ENCODE results near the gene WDR62.

DNA sequence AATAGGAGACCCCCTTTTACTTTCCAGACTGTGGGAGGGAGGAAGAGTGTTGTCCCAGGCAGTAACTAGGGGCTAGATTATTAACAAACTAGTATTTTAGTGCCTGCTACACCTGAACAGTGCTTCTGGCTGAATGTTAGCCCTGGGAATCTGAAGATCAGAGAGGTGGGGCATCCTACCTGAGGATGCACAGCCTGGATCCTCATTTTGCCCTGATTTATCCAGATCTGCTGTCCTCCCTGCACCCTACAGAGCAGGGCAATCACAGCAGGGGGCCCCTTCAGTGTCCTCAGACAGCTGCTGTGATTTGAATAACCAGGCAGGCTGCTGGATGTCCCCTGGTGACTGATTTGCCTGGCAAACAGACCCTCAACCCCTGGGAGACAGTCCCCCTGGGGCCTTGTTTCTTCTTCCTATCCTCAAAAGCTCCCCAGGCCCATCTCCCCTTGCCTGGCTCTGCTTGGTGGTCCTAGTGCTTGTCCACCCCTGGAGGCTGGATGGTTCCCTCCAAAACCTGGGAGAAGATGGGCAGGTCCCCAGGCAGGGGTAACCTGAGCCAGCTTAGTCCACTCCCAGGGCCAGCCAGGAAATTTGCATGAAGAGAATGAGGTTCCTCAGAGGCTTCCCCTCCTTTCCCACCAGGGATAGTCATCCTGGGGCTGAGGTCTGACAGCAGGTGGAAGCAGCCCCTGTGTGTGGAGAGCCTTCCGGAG is 55.9 kb downstream of the WDR62 start, which contains the start of gene OVOL3:
- TF ChIP-seq, protein P1, sequence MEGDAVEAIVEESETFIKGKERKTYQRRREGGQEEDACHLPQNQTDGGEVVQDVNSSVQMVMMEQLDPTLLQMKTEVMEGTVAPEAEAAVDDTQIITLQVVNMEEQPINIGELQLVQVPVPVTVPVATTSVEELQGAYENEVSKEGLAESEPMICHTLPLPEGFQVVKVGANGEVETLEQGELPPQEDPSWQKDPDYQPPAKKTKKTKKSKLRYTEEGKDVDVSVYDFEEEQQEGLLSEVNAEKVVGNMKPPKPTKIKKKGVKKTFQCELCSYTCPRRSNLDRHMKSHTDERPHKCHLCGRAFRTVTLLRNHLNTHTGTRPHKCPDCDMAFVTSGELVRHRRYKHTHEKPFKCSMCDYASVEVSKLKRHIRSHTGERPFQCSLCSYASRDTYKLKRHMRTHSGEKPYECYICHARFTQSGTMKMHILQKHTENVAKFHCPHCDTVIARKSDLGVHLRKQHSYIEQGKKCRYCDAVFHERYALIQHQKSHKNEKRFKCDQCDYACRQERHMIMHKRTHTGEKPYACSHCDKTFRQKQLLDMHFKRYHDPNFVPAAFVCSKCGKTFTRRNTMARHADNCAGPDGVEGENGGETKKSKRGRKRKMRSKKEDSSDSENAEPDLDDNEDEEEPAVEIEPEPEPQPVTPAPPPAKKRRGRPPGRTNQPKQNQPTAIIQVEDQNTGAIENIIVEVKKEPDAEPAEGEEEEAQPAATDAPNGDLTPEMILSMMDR (IDR thresholded peaks at IDR 0.05): no peak
- TF ChIP-seq POLR2A (IDR thresholded peaks at IDR 0.05): no peak

Data from Peyer's patch (tissue), 4 donors.